Ascending aorta (tissue), 2 donors: ENCODE results near the gene CAMKMT. TPM values are rescaled to one million over a fixed set of nuclear protein-coding genes. Genes with fewer than 3 reads are reported as not detected.

Experiments
- DNase-seq, 2 donors: peaks; one replicate each; pipeline ENCODE4 v3.0.0-alpha.2; 2019; ENCODE audit warnings: low spot score in 2 of 2
- H3K27ac ChIP-seq, 2 donors: fragments of 200-600 bp; sonication (generic); one replicate each; pipeline ENCODE4 v1.5.1; 2016 to 2017; ENCODE audit warnings: mild to moderate bottlenecking in 1 of 2
- H3K27me3 ChIP-seq: fragments of 200-600 bp; sonication (generic); one replicate; pipeline ENCODE4 v1.5.1; 2017
- H3K36me3 ChIP-seq, 2 donors: fragments of 200-600 bp; sonication (generic); one replicate each; pipeline ENCODE4 v1.5.1; 2016
- H3K4me1 ChIP-seq, 2 donors: fragments of 200-600 bp; sonication (generic); one replicate each; pipeline ENCODE4 v1.5.1; 2016 to 2017; ENCODE audit warnings: mild to moderate bottlenecking in 1 of 2
- H3K4me3 ChIP-seq, 2 donors: fragments of 200-600 bp; sonication (generic); one replicate each; pipeline ENCODE4 v1.5.1; 2016 to 2017; ENCODE audit warnings: mild to moderate bottlenecking in 1 of 2
- H3K9me3 ChIP-seq, 2 donors: fragments of 200-600 bp; sonication (generic); one replicate each; pipeline ENCODE4 v1.5.1; 2016
- CTCF ChIP-seq, 3 experiments: fragments of 200-600 bp in 2 of 3; fragments of 450-650 bp in 1 of 3; sonication (generic) in 2 of 3; IDR thresholded peaks; one replicate each; pipeline ENCODE4 v1.5.1; 2016 to 2019; ENCODE audit warnings: antibody characterized with exemption in 3 of 3, mild to moderate bottlenecking in 1 of 3, moderate library complexity in 1 of 3
- intact Hi-C: fragments of 100-400 bp; cut with DNase I; formaldehyde crosslinking; loops from one replicate; pipeline ENCODE4 v1.15.1; 2023
- total RNA-seq: library from RNA; depleted of rRNA; stranded (reverse); fragments of >200 nt; gene quantifications from one replicate; pipeline ENCODE4 v1.1.0, GENCODE V29; 2016

The CAMKMT gene
- total RNA-seq, 1 donor from 2014 or later, result 5.1 TPM

GRCh38 chr2:44596537-44597320, 235.0 kb downstream of the CAMKMT start:
- intact Hi-C loops, result no loop called here
- no peak for TF ChIP-seq CTCF (IDR thresholded peaks at IDR 0.05)

GRCh38 chr2:44598330-44599119, 236.8 kb downstream of the CAMKMT start:
- no peaks in the 10 kb centered on the region for H3K4me1 ChIP-seq
- H3K36me3 ChIP-seq, result no peaks in the 10 kb centered on the region
- no peak overlapping the region for H3K27ac ChIP-seq
- no peaks in the 10 kb centered on the region for H3K27me3 ChIP-seq
- H3K4me3 ChIP-seq, result no peak overlapping the region
- no peaks in the 10 kb centered on the region for H3K9me3 ChIP-seq
- intact Hi-C loops, result no loop called here
- TF ChIP-seq CTCF (IDR thresholded peaks at IDR 0.05), result no peak
- DNase-seq, result no peak

More at GRCh38 chr2:44596537-44597320, 235.0 kb downstream of the CAMKMT start:
- H3K27ac ChIP-seq, result no peak overlapping the region
- H3K4me3 ChIP-seq, result no peak overlapping the region
- no peaks in the 10 kb centered on the region for H3K4me1 ChIP-seq
- no peaks in the 10 kb centered on the region for H3K27me3 ChIP-seq
- H3K36me3 ChIP-seq, result no peaks in the 10 kb centered on the region
- no peaks in the 10 kb centered on the region for H3K9me3 ChIP-seq
- no peak for DNase-seq

- Histone ChIP-seq H3K9me3 (no peaks in the 10 kb centered on the region), H3K4me1 (no peaks in the 10 kb centered on the region), H3K36me3 (no peaks in the 10 kb centered on the region), H3K27me3 (no peaks in the 10 kb centered on the region), H3K27ac (no peak overlapping the region), H3K4me3 (no peak overlapping the region)
- intact Hi-C loops, result no loop called here
- TF ChIP-seq CTCF (IDR thresholded peaks at IDR 0.05), result no peak
- no peak for DNase-seq
Observed at GRCh38 chr2:44599130-44599529, 237.4 kb downstream of the CAMKMT start.

- intact Hi-C loops, result no loop called here
- Histone ChIP-seq H3K4me1 (no peaks in the 10 kb centered on the region), H3K27ac (no peak overlapping the region), H3K36me3 (no peaks in the 10 kb centered on the region), H3K9me3 (no peaks in the 10 kb centered on the region), H3K27me3 (no peaks in the 10 kb centered on the region), H3K4me3 (no peak overlapping the region)
- TF ChIP-seq CTCF (IDR thresholded peaks at IDR 0.05), result no peak
- no peak for DNase-seq
Observed at GRCh38 chr2:44602446-44602845, 240.7 kb downstream of the CAMKMT start.

GRCh38 chr2:44605511-44605910, 243.8 kb downstream of the CAMKMT start:
- intact Hi-C loops, result no loop called here
- no peaks in the 10 kb centered on the region for H3K9me3 ChIP-seq
- H3K27me3 ChIP-seq, result no peaks in the 10 kb centered on the region
- no peak for TF ChIP-seq CTCF (IDR thresholded peaks at IDR 0.05)
- H3K27ac ChIP-seq, result no peak overlapping the region
- H3K4me1 ChIP-seq, result no peaks in the 10 kb centered on the region
- no peaks in the 10 kb centered on the region for H3K36me3 ChIP-seq
- no peak for DNase-seq
- H3K4me3 ChIP-seq, result no peak overlapping the region
